ENCODE data around the gene SLC22A23.

The SLC22A23 gene

GRCh38 chr6:3350252-3350796 is 106.5 kb downstream of the SLC22A23 start:
- no peak for DNase-seq

GRCh38 chr6:3349388-3350251 is 107.2 kb downstream of the SLC22A23 start:
- DNase-seq = no peak

- DNase-seq = no peak
These were observed 108.0 kb downstream of the SLC22A23 start for GRCh38 chr6:3348821-3349220.

GRCh38 chr6:3347826-3348225 is 109.0 kb downstream of the SLC22A23 start:
- no peak for DNase-seq

GRCh38 chr6:3347247-3347646 is 109.6 kb downstream of the SLC22A23 start:
- no peak for DNase-seq

- DNase-seq = no peak
These were observed 110.4 kb downstream of the SLC22A23 start for GRCh38 chr6:3346476-3346875.

- DNase-seq = no peak
These were observed 111.0 kb downstream of the SLC22A23 start for GRCh38 chr6:3345836-3346235.

- DNase-seq = no peak
These were observed 113.6 kb downstream of the SLC22A23 start for GRCh38 chr6:3343089-3343883.

- no peak for DNase-seq
These were observed 115.4 kb downstream of the SLC22A23 start for GRCh38 chr6:3341467-3341866.

- DNase-seq = no peak
These were observed 116.0 kb downstream of the SLC22A23 start for GRCh38 chr6:3340894-3341293.

- DNase-seq = no peak
These were observed 116.5 kb downstream of the SLC22A23 start for GRCh38 chr6:3340358-3340802.

GRCh38 chr6:3339811-3340210 is 117.0 kb downstream of the SLC22A23 start:
- DNase-seq = no peak

- no peak for DNase-seq
These were observed 119.1 kb downstream of the SLC22A23 start for GRCh38 chr6:3337521-3338350.

- DNase-seq = no peak
These were observed 119.9 kb downstream of the SLC22A23 start for GRCh38 chr6:3336859-3337515.

GRCh38 chr6:3336066-3336786 is 120.6 kb downstream of the SLC22A23 start:
- no peak for DNase-seq

GRCh38 chr6:3335169-3335568 is 121.7 kb downstream of the SLC22A23 start:
- DNase-seq = no peak

- DNase-seq = no peak
These were observed 122.3 kb downstream of the SLC22A23 start for GRCh38 chr6:3334555-3334954.

GRCh38 chr6:3333263-3333662 is 123.6 kb downstream of the SLC22A23 start:
- no peak for DNase-seq

- no peak for DNase-seq
These were observed 124.9 kb downstream of the SLC22A23 start for GRCh38 chr6:3331971-3332370.

GRCh38 chr6:3331494-3331893 is 125.4 kb downstream of the SLC22A23 start:
- no peak for DNase-seq

GRCh38 chr6:3330199-3330598 is 126.7 kb downstream of the SLC22A23 start:
- DNase-seq = no peak

Data from right hindlimb (tissue), 1 donor.